Gastroesophageal sphincter (tissue), 3 donors: Measurements from ENCODE around the gene TLCD2.

ENCODE experiments used
- EP300 ChIP-seq: sonication (generic); formaldehyde crosslinking; IDR thresholded peaks from one replicate; pipeline ENCODE4 v1.6.1; 2017; ENCODE audit warnings: antibody characterized with exemption, mild to moderate bottlenecking
- POLR2A ChIP-seq, 2 donors: fragments of 450-650 bp; IDR thresholded peaks; one replicate each; pipeline ENCODE4 v1.6.1; 2017; ENCODE audit warnings: antibody characterized with exemption in 2 of 2, mild to moderate bottlenecking in 2 of 2, moderate library complexity in 1 of 2
- POLR2AphosphoS5 ChIP-seq: sonication (generic); formaldehyde crosslinking; IDR thresholded peaks from one replicate; pipeline ENCODE4 v1.6.1; 2017; ENCODE audit warnings: antibody characterized with exemption
- TF ChIP-seq, protein P1 (sequence below), 4 experiments: fragments of 200-600 bp in 2 of 4; fragments of 450-650 bp in 2 of 4; sonication (generic) in 1 of 4; IDR thresholded peaks; one replicate each; pipeline ENCODE4 v1.5.1; 2017 to 2019; ENCODE audit warnings: antibody characterized with exemption in 4 of 4, mild to moderate bottlenecking in 2 of 4, moderate library complexity in 2 of 4

- TF ChIP-seq, protein P1, sequence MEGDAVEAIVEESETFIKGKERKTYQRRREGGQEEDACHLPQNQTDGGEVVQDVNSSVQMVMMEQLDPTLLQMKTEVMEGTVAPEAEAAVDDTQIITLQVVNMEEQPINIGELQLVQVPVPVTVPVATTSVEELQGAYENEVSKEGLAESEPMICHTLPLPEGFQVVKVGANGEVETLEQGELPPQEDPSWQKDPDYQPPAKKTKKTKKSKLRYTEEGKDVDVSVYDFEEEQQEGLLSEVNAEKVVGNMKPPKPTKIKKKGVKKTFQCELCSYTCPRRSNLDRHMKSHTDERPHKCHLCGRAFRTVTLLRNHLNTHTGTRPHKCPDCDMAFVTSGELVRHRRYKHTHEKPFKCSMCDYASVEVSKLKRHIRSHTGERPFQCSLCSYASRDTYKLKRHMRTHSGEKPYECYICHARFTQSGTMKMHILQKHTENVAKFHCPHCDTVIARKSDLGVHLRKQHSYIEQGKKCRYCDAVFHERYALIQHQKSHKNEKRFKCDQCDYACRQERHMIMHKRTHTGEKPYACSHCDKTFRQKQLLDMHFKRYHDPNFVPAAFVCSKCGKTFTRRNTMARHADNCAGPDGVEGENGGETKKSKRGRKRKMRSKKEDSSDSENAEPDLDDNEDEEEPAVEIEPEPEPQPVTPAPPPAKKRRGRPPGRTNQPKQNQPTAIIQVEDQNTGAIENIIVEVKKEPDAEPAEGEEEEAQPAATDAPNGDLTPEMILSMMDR (IDR thresholded peaks at IDR 0.05) = no peak
- no peak for TF ChIP-seq POLR2AphosphoS5
- TF ChIP-seq POLR2A (IDR thresholded peaks at IDR 0.05) = no peak
- TF ChIP-seq EP300 = no peak
Measured at GRCh38 chr17:1710807-1711553, 803 bp upstream of the TLCD2 start.
